Kidney epithelial cell (primary cell): ENCODE measurements around the gene KCTD1. TPM values are rescaled to one million over a fixed set of nuclear protein-coding genes. Genes with fewer than 3 reads are reported as not detected.

Experiments used
- DNase-seq: peaks from one replicate; pipeline ENCODE4 v3.0.0-alpha.2; 2010; ENCODE audit warnings: low read depth
- H3K27me3 ChIP-seq: 2 replicates; pipeline ENCODE4 v1.6.0; 2011; ENCODE audit warnings: low read length; ENCODE audit not compliant: control insufficient read depth, insufficient read depth
- H3K36me3 ChIP-seq: 2 replicates; pipeline ENCODE4 v1.5.1; 2011; ENCODE audit warnings: low read length; ENCODE audit not compliant: control insufficient read depth, insufficient read depth
- H3K4me3 ChIP-seq: 2 replicates; pipeline ENCODE4 v1.5.1; 2011; ENCODE audit warnings: low read depth, mild to moderate bottlenecking, control low read depth, low read length
- CTCF ChIP-seq: IDR thresholded peaks from 2 replicates; pipeline ENCODE4 v1.5.1; 2011; ENCODE audit warnings: mild to moderate bottlenecking, moderate library complexity, low read length, control low read depth, inconsistent platforms; ENCODE audit not compliant: insufficient read depth, poor library complexity, severe bottlenecking
- total RNA-seq: library from RNA; depleted of rRNA; stranded (reverse); fragments of >200 nt; gene quantifications from 2 replicates; pipeline ENCODE4 v1.2.3, GENCODE V29; 2015

Gene KCTD1
- total RNA-seq, 1 donor from 2014 or later = 30.5 TPM

- no peak overlapping the region for H3K4me3 ChIP-seq
- TF ChIP-seq CTCF = no peak
- no peak for DNase-seq
- no peaks in the 10 kb centered on the region for H3K27me3 ChIP-seq
- peaks cover 3% of the 10 kb centered on the region for H3K36me3 ChIP-seq
These were observed 82.3 kb downstream of the KCTD1 start for GRCh38 chr18:26466026-26466425.

GRCh38 chr18:26465431-26465830 is 82.9 kb downstream of the KCTD1 start:
- TF ChIP-seq CTCF = no peak
- DNase-seq = no peak
- no peak overlapping the region for H3K4me3 ChIP-seq
- H3K27me3 ChIP-seq = no peaks in the 10 kb centered on the region
- H3K36me3 ChIP-seq = peaks cover 3% of the 10 kb centered on the region

- H3K36me3 ChIP-seq = peaks cover 5% of the 10 kb centered on the region
- H3K27me3 ChIP-seq = no peaks in the 10 kb centered on the region
- TF ChIP-seq CTCF = no peak
These were observed 84.0 kb downstream of the KCTD1 start for GRCh38 chr18:26464128-26465011.

GRCh38 chr18:26462355-26462754 is 86.0 kb downstream of the KCTD1 start:
- DNase-seq = no peak
- Histone ChIP-seq H3K27me3 (no peaks in the 10 kb centered on the region), H3K36me3 (peaks cover 5% of the 10 kb centered on the region), H3K4me3 (no peak overlapping the region)
- TF ChIP-seq CTCF = no peak

More at GRCh38 chr18:26464128-26465011, 84.0 kb downstream of the KCTD1 start:
- no peak overlapping the region for H3K4me3 ChIP-seq
- DNase-seq = no peak

GRCh38 chr18:26461405-26461804 is 86.9 kb downstream of the KCTD1 start:
- no peaks in the 10 kb centered on the region for H3K27me3 ChIP-seq
- peaks cover 5% of the 10 kb centered on the region for H3K36me3 ChIP-seq
- no peak overlapping the region for H3K4me3 ChIP-seq
- no peak for TF ChIP-seq CTCF
- DNase-seq = no peak
